ENCODE data around the gene GAS7.

Gene GAS7

DNA sequence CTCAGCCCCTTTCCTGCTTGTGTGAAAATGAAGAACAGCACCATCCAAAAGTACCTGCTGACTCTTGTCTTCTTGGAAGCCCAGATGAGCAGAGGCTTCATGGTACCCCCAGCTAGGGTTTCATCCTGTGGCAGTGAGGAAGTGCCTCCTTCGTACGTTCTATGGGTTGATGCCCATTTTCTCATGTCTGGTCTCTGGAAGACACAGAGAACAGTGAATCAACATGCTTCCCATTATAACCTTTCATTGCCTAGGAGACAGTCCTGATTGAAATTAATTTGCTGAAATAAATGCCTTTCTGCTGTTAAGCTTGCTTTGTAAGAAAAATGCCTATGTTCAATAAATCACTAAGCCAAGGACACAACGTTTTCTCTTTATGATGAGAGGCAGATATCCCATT lies 329.9 kb downstream of the GAS7 start:
- no peak for DNase-seq

DNA sequence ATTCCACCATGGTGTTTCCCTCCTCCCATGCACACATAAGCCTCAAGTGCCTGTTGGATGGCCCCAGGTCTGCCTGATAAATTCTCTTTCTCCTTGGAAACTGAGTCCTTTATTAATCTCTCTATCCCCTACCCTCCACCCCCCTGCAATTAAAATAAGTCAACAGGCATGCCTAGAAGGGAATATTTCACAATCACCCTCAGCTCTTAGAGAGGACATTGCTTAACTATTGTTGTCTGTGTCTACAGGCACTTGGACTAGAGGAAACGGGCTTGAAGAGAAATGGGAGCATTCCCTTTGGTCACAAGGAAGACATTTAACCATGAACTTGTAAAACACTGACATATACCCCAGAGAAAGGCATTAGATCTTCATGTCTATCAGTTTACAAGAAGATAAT lies 332.8 kb downstream of the GAS7 start:
- DNase-seq: no peak

DNA sequence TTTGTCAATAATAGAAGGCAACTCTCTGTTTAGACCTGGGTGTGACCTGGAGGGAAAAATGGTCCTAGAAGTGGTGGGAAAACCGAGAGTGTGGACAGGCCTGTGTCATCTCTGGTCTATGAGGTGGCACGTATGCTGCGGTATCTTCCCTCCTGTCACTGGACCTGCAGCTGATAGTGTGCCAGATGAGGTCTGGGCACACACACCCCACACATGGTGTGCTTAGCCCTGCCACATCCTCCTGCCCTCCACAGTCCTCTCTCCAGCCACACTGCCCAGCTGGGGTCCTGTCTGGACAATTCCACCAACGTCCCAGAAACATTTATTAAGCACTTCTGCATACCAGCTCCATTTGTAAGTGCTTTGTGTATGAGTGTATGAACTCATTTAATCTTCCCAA lies 335.5 kb downstream of the GAS7 start:
- no peak for DNase-seq

DNA sequence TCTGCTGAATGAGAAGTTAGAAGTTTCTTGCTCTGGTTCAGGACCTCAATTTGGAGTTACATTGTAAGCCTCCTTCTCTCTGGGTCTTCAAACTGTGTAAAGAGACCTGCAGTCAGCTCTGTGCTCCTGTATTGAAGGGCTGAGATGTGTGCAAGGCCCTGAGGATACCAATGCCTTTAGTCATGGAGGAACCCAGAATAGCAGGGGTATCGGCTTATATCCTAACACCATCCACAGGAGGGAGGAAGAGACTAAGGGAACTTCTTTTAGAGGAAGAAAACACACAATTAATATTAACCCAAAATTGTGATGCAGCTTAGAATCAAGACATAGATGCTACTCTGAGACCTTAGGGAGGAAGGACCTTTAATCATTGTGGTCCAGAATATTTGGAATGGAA lies 336.2 kb downstream of the GAS7 start:
- DNase-seq: no peak

DNA sequence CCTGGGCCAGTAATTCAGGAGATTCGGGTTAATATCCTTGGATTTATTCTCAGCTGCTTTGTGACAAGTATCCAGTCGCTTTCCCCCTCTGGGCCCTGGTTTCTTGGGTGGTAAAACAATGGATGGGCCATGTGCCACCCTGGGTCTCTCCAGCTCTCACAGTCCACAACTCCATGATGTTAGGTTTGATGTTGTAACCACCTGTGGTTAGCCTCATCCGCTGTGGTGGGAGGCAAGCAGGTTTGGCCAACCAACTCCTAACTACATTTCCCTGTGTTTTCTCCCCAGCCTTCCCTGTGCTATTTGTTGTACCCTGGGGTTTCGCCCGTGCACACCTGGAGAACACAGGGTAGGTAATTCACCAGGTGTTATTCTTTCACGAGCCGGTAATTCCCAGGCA lies 337.6 kb downstream of the GAS7 start:
- no peak for DNase-seq
